HG02798 (cell line): ENCODE measurements around the gene NUDT3.
"Not testable (repeated sequence)": the region's sequence is repeated elsewhere in the genome, so short reads cannot be mapped to it uniquely, and the experiment has no call there.

Experiments
- ATAC-seq: cut with Tn5 transposase; IDR thresholded peaks from one replicate; pipeline ENCODE4 v1.9.1; 2021; ENCODE audit warnings: mild to moderate bottlenecking; ENCODE audit not compliant: unreplicated experiment, poor library complexity

NUDT3 gene

GRCh38 chr6:34346175-34347119 lies 46.0 kb downstream of the NUDT3 start:
- ATAC-seq: no peak

GRCh38 chr6:34343806-34344205 lies 48.7 kb downstream of the NUDT3 start:
- no peak for ATAC-seq

- ATAC-seq: no peak
Measured at GRCh38 chr6:34342247-34342646, 50.2 kb downstream of the NUDT3 start.

GRCh38 chr6:34341481-34341971 lies 50.9 kb downstream of the NUDT3 start:
- no peak for ATAC-seq

- ATAC-seq: no peak
Measured at GRCh38 chr6:34340906-34341480, 51.5 kb downstream of the NUDT3 start.

- no peak for ATAC-seq
Measured at GRCh38 chr6:34340394-34340793, 52.1 kb downstream of the NUDT3 start.

GRCh38 chr6:34339971-34340370 lies 52.5 kb downstream of the NUDT3 start:
- no peak for ATAC-seq

GRCh38 chr6:34339432-34339831 lies 53.0 kb downstream of the NUDT3 start:
- no peak for ATAC-seq

GRCh38 chr6:34338811-34339210 lies 53.7 kb downstream of the NUDT3 start:
- no peak for ATAC-seq

- no peak for ATAC-seq
Measured at GRCh38 chr6:34338377-34338776, 54.1 kb downstream of the NUDT3 start.

GRCh38 chr6:34334796-34335416 lies 57.6 kb downstream of the NUDT3 start:
- no peak for ATAC-seq

GRCh38 chr6:34333858-34334257 lies 58.6 kb downstream of the NUDT3 start:
- ATAC-seq: no peak

GRCh38 chr6:34332251-34333198 lies 59.9 kb downstream of the NUDT3 start:
- ATAC-seq: no peak

GRCh38 chr6:34331371-34332050 lies 61.0 kb downstream of the NUDT3 start:
- ATAC-seq: no peak

- not testable (repeated sequence) for ATAC-seq
Measured at GRCh38 chr6:34329814-34330213, 62.7 kb downstream of the NUDT3 start.

GRCh38 chr6:34328969-34329368 lies 63.5 kb downstream of the NUDT3 start:
- ATAC-seq: no peak

GRCh38 chr6:34327313-34328205 lies 64.9 kb downstream of the NUDT3 start:
- ATAC-seq: not testable (repeated sequence)

GRCh38 chr6:34325633-34326032 lies 66.8 kb downstream of the NUDT3 start:
- no peak for ATAC-seq
